HUES64 (cell line): ENCODE measurements around the gene VSTM4.

Source experiments
- H3K27ac ChIP-seq: 2 replicates; pipeline ENCODE4 v1.7.0; 2013; ENCODE audit warnings: low read depth, low read length, inconsistent platforms
- H3K27me3 ChIP-seq: 2 replicates; pipeline ENCODE4 v1.6.1; 2013; ENCODE audit warnings: mild to moderate bottlenecking, low read length; ENCODE audit not compliant: insufficient read depth
- H3K36me3 ChIP-seq: 2 replicates; pipeline ENCODE4 v1.6.1; 2013; ENCODE audit warnings: mild to moderate bottlenecking, low read length; ENCODE audit not compliant: insufficient read depth
- H3K4me1 ChIP-seq: 2 replicates; pipeline ENCODE4 v1.6.1; 2013; ENCODE audit warnings: mild to moderate bottlenecking, low read length, moderate library complexity; ENCODE audit not compliant: insufficient read depth
- H3K4me3 ChIP-seq: 2 replicates; pipeline ENCODE4 v1.5.1; 2013; ENCODE audit warnings: mild to moderate bottlenecking, low read length, moderate library complexity
- H3K9ac ChIP-seq: 2 replicates; pipeline ENCODE4 v1.6.1; 2013; ENCODE audit warnings: mild to moderate bottlenecking, low read depth, low read length
- H3K9me3 ChIP-seq: 2 replicates; pipeline ENCODE4 v1.6.1; 2013; ENCODE audit warnings: low read depth, low read length; ENCODE audit not compliant: insufficient read depth
- WGBS: fragments of 150-250, 120-280 bp; methylation state at CpG from one replicate; pipeline ENCODE4 v1.1.7; 2013; ENCODE audit warnings: missing lambda C conversion rate; 5-methylcytosine and 5-hydroxymethylcytosine counted together

VSTM4 gene

DNA sequence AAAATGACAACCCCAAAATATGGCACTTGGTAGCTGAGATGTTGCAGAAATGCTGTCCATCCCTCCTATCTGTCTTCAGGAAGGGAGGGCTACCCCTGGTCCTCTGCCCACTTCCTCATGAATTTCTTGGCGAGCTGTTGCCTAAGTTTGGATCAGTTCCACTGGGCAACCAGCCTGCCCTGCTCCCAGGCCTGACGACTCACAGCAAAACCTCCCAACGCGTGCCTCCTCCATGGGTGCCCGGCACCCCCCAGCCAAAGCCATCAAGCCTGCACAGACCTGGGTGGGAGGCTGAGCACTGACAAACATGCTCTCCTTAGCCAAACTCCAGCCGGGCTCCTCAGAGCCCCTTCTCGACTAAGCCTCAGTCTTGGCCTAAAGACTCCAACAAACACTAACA is 8.9 kb downstream of the VSTM4 start:
- no peak overlapping the region for H3K27ac ChIP-seq
- H3K4me1 ChIP-seq, result no peaks in the 10 kb centered on the region
- no peaks in the 10 kb centered on the region for H3K9me3 ChIP-seq
- 95% methylated on average over 7 of the region's 7 CpGs for WGBS
- no peak overlapping the region for H3K9ac ChIP-seq
- H3K27me3 ChIP-seq, result 0 out of 2 replicates have a peak, but pooled peaks cover 4% of the 10 kb centered on the region
- H3K36me3 ChIP-seq, result no peaks in the 10 kb centered on the region
- H3K4me3 ChIP-seq, result no peak overlapping the region

DNA sequence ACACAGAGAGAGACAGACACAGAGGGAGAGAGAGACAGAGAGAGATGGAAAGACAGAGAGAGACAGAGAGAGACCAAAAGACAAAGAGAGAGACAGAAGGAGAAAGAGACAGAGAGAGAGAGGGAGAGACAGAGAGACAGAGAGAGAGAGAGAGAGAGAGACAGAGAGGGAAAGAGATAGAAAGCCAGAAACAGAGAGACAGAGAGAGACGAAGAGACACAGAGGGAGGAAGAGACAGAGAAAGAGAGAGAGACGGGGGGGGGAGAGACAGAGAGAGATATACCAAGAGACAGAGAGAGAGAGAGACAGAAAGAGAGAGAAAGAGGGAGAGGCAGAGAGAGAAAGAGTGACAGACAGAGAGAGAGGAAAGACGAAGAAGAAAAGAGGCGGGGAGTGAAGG is 10.2 kb downstream of the VSTM4 start:
- H3K9ac ChIP-seq, result no peak overlapping the region
- no peaks in the 10 kb centered on the region for H3K36me3 ChIP-seq
- 0 out of 2 replicates have a peak, but pooled peaks cover 4% of the 10 kb centered on the region for H3K27me3 ChIP-seq
- H3K4me1 ChIP-seq, result no peaks in the 10 kb centered on the region
- no peaks in the 10 kb centered on the region for H3K9me3 ChIP-seq
- H3K27ac ChIP-seq, result no peak overlapping the region
- WGBS, result 87% methylated on average over 4 of the region's 4 CpGs
- no peak overlapping the region for H3K4me3 ChIP-seq

GRCh38 chr10:49104323-49104722 is 11.0 kb downstream of the VSTM4 start:
- WGBS, result 90% methylated on average over 5 of the region's 5 CpGs
- Histone ChIP-seq H3K9ac (no peak overlapping the region), H3K27ac (no peak overlapping the region), H3K27me3 (0 out of 2 replicates have a peak, but pooled peaks cover 4% of the 10 kb centered on the region), H3K9me3 (no peaks in the 10 kb centered on the region), H3K4me1 (no peaks in the 10 kb centered on the region), H3K4me3 (no peak overlapping the region), H3K36me3 (no peaks in the 10 kb centered on the region)

- H3K27me3 ChIP-seq, result 0 out of 2 replicates have a peak, but pooled peaks cover 4% of the 10 kb centered on the region
- H3K4me3 ChIP-seq, result no peak overlapping the region
- no peaks in the 10 kb centered on the region for H3K9me3 ChIP-seq
- H3K36me3 ChIP-seq, result no peaks in the 10 kb centered on the region
- no peak overlapping the region for H3K9ac ChIP-seq
- H3K27ac ChIP-seq, result no peak overlapping the region
- no peaks in the 10 kb centered on the region for H3K4me1 ChIP-seq
- WGBS, result 98% methylated on average over 4 of the region's 4 CpGs
Observed at GRCh38 chr10:49103761-49104160, 11.6 kb downstream of the VSTM4 start.

GRCh38 chr10:49099046-49099445 is 16.3 kb downstream of the VSTM4 start:
- no peaks in the 10 kb centered on the region for H3K27me3 ChIP-seq
- H3K27ac ChIP-seq, result no peak overlapping the region
- 89% methylated on average over 7 of the region's 8 CpGs for WGBS
- no peak overlapping the region for H3K9ac ChIP-seq
- no peaks in the 10 kb centered on the region for H3K36me3 ChIP-seq
- no peaks in the 10 kb centered on the region for H3K9me3 ChIP-seq
- no peaks in the 10 kb centered on the region for H3K4me1 ChIP-seq
- no peak overlapping the region for H3K4me3 ChIP-seq

- H3K27me3 ChIP-seq, result no peaks in the 10 kb centered on the region
- H3K9ac ChIP-seq, result no peak overlapping the region
- no peaks in the 10 kb centered on the region for H3K9me3 ChIP-seq
- no peaks in the 10 kb centered on the region for H3K36me3 ChIP-seq
- no peaks in the 10 kb centered on the region for H3K4me1 ChIP-seq
- H3K4me3 ChIP-seq, result no peak overlapping the region
- no peak overlapping the region for H3K27ac ChIP-seq
- 93% methylated on average over 8 of the region's 8 CpGs for WGBS
Observed at GRCh38 chr10:49096890-49097445, 18.4 kb downstream of the VSTM4 start.

GRCh38 chr10:49094646-49095045 is 20.7 kb downstream of the VSTM4 start:
- H3K9me3 ChIP-seq, result no peaks in the 10 kb centered on the region
- H3K4me3 ChIP-seq, result no peak overlapping the region
- H3K4me1 ChIP-seq, result no peaks in the 10 kb centered on the region
- no peak overlapping the region for H3K27ac ChIP-seq
- WGBS, result 94% methylated on average over 4 of the region's 4 CpGs
- H3K9ac ChIP-seq, result no peak overlapping the region
- no peaks in the 10 kb centered on the region for H3K36me3 ChIP-seq
- no peaks in the 10 kb centered on the region for H3K27me3 ChIP-seq

- no peak overlapping the region for H3K27ac ChIP-seq
- no peaks in the 10 kb centered on the region for H3K27me3 ChIP-seq
- WGBS, result 94% methylated on average over 10 of the region's 10 CpGs
- no peaks in the 10 kb centered on the region for H3K9me3 ChIP-seq
- no peaks in the 10 kb centered on the region for H3K36me3 ChIP-seq
- no peak overlapping the region for H3K9ac ChIP-seq
- no peaks in the 10 kb centered on the region for H3K4me1 ChIP-seq
- H3K4me3 ChIP-seq, result no peak overlapping the region
Observed at GRCh38 chr10:49093922-49094321, 21.4 kb downstream of the VSTM4 start.

DNA sequence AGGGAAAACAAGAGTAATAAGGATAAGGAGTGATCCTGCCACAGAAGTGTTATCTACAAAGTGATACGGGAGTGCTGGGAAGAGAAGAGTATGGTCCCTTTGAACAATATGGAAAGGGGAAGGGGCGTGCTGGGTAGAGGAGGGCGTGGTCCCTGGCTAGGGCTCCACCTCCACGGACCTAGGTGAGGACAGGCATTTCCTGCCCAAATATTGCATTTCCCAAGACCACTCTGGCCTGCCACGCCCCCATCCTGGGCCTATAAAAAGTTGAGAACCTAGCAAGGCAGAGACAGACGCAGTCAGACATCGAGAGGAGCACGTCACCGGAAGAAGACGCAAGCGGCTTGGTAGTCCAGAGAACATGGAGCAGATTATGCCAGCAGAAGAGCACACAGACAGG is 22.8 kb downstream of the VSTM4 start:
- no peak overlapping the region for H3K27ac ChIP-seq
- no peak overlapping the region for H3K4me3 ChIP-seq
- H3K9me3 ChIP-seq, result peaks cover 2% of the 10 kb centered on the region; the same call in 1 of the 2 replicates
- H3K27me3 ChIP-seq, result no peaks in the 10 kb centered on the region
- no peak overlapping the region for H3K9ac ChIP-seq
- WGBS, result 92% methylated on average over 11 of the region's 11 CpGs
- H3K4me1 ChIP-seq, result no peaks in the 10 kb centered on the region
- no peaks in the 10 kb centered on the region for H3K36me3 ChIP-seq

GRCh38 chr10:49091450-49092210 is 23.7 kb downstream of the VSTM4 start:
- Histone ChIP-seq H3K27ac (no peak overlapping the region), H3K9ac (no peak overlapping the region), H3K36me3 (no peaks in the 10 kb centered on the region), H3K4me1 (no peaks in the 10 kb centered on the region), H3K9me3 (peaks cover 10% of the 10 kb centered on the region; the same call in 1 of the 2 replicates), H3K27me3 (no peaks in the 10 kb centered on the region), H3K4me3 (no peak overlapping the region)
- 95% methylated on average over 13 of the region's 13 CpGs for WGBS

DNA sequence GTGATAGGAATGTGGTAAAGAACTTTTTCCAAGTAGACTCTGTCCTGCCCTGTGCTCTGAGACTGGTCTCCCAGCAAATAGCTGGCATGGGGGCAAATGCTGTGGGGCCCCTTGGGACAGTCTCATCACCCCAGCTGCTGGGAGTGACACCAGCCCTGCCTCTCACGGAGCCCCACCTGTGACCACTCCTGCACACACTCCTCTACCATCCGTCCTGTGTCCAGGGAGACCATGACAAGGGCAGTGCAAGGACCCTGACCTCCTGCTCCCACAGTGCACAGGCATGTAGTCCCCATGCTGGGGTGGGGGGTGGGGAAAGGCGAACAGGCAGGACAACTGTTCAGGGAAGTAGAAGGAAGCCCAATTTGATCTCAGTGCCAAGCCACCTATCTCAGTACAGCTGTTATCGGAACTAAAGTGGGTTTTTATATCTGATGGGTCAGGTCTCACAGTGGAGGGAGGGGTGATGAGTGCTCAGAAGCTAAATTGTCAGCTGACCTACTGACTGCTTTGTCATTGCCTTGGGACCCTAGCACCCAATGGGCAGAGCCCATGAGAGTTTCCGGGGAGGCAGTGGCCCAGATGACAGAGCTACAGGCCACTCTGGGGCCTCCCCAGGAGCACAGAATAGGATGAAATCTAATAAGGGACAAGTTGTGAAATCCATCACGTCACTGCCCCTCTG is 24.5 kb downstream of the VSTM4 start:
- H3K4me3 ChIP-seq, result no peak overlapping the region
- no peak overlapping the region for H3K27ac ChIP-seq
- no peaks in the 10 kb centered on the region for H3K4me1 ChIP-seq
- no peak overlapping the region for H3K9ac ChIP-seq
- peaks cover 17% of the 10 kb centered on the region; the same call in 1 of the 2 replicates for H3K9me3 ChIP-seq
- 94% methylated on average over 6 of the region's 6 CpGs for WGBS
- no peaks in the 10 kb centered on the region for H3K36me3 ChIP-seq
- H3K27me3 ChIP-seq, result no peaks in the 10 kb centered on the region
